Peyer's patch (tissue), 4 donors: ENCODE data around the gene TSPAN16.

Source experiments
- POLR2A ChIP-seq, 2 donors: fragments of 450-650 bp; IDR thresholded peaks; one replicate each; pipeline ENCODE4 v1.5.1; 2017; ENCODE audit warnings: antibody characterized with exemption in 2 of 2, mild to moderate bottlenecking in 2 of 2, moderate library complexity in 2 of 2
- TF ChIP-seq, protein P1 (sequence below), 6 experiments: fragments of 450-650 bp in 4 of 6; fragments of 200-600 bp in 2 of 6; sonication (generic) in 1 of 6; IDR thresholded peaks; one replicate each; pipeline ENCODE4 v1.5.1; 2017 to 2019; ENCODE audit warnings: antibody characterized with exemption in 6 of 6, mild to moderate bottlenecking in 3 of 6, moderate library complexity in 1 of 6

DNA sequence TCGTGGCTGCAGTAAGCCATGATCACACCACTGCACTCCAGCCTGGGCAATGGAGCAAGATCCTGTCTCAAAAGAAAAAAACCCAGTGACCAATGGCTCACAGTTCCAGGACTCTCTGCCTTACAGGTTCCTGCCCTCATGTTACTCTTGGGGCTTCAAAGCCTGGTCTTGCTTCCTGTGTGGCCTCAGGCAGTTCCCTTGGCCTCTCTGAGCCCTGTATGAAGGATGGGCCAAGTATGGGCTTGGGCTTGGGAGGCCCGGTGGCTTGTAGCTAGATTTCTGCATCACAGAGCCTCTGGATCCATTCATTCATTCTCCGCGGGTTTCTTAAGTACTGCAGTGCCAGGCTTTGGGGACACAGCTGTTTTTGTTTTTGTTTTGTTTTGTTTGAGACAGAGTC, 780 bp upstream of the TSPAN16 start:
- TF ChIP-seq, protein P1, sequence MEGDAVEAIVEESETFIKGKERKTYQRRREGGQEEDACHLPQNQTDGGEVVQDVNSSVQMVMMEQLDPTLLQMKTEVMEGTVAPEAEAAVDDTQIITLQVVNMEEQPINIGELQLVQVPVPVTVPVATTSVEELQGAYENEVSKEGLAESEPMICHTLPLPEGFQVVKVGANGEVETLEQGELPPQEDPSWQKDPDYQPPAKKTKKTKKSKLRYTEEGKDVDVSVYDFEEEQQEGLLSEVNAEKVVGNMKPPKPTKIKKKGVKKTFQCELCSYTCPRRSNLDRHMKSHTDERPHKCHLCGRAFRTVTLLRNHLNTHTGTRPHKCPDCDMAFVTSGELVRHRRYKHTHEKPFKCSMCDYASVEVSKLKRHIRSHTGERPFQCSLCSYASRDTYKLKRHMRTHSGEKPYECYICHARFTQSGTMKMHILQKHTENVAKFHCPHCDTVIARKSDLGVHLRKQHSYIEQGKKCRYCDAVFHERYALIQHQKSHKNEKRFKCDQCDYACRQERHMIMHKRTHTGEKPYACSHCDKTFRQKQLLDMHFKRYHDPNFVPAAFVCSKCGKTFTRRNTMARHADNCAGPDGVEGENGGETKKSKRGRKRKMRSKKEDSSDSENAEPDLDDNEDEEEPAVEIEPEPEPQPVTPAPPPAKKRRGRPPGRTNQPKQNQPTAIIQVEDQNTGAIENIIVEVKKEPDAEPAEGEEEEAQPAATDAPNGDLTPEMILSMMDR (IDR thresholded peaks at IDR 0.05): no peak
- no peak for TF ChIP-seq POLR2A (IDR thresholded peaks at IDR 0.05)
